Measurements from ENCODE around the gene NUP62. TPM values are rescaled to one million over a fixed set of nuclear protein-coding genes. Genes with fewer than 3 reads are reported as not detected.

NUP62 gene
- total and polyA plus RNA-seq, 2 of the 8 experiments (the other 6 are each of a cell fraction or from before 2014, with no cell fraction given) = 50.0 to 107 TPM

GRCh38 chr19:49957262-49957915 lies 28.1 kb upstream of the NUP62 start (continued):
- TF ChIP-seq, protein P1, sequence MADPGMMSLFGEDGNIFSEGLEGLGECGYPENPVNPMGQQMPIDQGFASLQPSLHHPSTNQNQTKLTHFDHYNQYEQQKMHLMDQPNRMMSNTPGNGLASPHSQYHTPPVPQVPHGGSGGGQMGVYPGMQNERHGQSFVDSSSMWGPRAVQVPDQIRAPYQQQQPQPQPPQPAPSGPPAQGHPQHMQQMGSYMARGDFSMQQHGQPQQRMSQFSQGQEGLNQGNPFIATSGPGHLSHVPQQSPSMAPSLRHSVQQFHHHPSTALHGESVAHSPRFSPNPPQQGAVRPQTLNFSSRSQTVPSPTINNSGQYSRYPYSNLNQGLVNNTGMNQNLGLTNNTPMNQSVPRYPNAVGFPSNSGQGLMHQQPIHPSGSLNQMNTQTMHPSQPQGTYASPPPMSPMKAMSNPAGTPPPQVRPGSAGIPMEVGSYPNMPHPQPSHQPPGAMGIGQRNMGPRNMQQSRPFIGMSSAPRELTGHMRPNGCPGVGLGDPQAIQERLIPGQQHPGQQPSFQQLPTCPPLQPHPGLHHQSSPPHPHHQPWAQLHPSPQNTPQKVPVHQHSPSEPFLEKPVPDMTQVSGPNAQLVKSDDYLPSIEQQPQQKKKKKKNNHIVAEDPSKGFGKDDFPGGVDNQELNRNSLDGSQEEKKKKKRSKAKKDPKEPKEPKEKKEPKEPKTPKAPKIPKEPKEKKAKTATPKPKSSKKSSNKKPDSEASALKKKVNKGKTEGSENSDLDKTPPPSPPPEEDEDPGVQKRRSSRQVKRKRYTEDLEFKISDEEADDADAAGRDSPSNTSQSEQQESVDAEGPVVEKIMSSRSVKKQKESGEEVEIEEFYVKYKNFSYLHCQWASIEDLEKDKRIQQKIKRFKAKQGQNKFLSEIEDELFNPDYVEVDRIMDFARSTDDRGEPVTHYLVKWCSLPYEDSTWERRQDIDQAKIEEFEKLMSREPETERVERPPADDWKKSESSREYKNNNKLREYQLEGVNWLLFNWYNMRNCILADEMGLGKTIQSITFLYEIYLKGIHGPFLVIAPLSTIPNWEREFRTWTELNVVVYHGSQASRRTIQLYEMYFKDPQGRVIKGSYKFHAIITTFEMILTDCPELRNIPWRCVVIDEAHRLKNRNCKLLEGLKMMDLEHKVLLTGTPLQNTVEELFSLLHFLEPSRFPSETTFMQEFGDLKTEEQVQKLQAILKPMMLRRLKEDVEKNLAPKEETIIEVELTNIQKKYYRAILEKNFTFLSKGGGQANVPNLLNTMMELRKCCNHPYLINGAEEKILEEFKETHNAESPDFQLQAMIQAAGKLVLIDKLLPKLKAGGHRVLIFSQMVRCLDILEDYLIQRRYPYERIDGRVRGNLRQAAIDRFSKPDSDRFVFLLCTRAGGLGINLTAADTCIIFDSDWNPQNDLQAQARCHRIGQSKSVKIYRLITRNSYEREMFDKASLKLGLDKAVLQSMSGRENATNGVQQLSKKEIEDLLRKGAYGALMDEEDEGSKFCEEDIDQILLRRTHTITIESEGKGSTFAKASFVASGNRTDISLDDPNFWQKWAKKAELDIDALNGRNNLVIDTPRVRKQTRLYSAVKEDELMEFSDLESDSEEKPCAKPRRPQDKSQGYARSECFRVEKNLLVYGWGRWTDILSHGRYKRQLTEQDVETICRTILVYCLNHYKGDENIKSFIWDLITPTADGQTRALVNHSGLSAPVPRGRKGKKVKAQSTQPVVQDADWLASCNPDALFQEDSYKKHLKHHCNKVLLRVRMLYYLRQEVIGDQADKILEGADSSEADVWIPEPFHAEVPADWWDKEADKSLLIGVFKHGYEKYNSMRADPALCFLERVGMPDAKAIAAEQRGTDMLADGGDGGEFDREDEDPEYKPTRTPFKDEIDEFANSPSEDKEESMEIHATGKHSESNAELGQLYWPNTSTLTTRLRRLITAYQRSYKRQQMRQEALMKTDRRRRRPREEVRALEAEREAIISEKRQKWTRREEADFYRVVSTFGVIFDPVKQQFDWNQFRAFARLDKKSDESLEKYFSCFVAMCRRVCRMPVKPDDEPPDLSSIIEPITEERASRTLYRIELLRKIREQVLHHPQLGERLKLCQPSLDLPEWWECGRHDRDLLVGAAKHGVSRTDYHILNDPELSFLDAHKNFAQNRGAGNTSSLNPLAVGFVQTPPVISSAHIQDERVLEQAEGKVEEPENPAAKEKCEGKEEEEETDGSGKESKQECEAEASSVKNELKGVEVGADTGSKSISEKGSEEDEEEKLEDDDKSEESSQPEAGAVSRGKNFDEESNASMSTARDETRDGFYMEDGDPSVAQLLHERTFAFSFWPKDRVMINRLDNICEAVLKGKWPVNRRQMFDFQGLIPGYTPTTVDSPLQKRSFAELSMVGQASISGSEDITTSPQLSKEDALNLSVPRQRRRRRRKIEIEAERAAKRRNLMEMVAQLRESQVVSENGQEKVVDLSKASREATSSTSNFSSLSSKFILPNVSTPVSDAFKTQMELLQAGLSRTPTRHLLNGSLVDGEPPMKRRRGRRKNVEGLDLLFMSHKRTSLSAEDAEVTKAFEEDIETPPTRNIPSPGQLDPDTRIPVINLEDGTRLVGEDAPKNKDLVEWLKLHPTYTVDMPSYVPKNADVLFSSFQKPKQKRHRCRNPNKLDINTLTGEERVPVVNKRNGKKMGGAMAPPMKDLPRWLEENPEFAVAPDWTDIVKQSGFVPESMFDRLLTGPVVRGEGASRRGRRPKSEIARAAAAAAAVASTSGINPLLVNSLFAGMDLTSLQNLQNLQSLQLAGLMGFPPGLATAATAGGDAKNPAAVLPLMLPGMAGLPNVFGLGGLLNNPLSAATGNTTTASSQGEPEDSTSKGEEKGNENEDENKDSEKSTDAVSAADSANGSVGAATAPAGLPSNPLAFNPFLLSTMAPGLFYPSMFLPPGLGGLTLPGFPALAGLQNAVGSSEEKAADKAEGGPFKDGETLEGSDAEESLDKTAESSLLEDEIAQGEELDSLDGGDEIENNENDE (IDR thresholded peaks at IDR 0.05; ENCODE audit: insufficient replicate concordance, low read length) = no peak

Data from H1 (cell line).